K562 (cell line): ENCODE measurements around the gene FRMD5. TPM values are rescaled to one million over a fixed set of nuclear protein-coding genes. Genes with fewer than 3 reads are reported as not detected.

ENCODE experiments used
- ATAC-seq: fragments of 200-7000 bp; cut with Tn5 transposase; 3 replicates; pipeline ENCODE4 v1.9.1; 2020; ENCODE audit warnings: moderate library complexity
- BruUV-seq: library from RNA; stranded (reverse); fragments of 400-500 nt; replicated peaks from 2 replicates; lab custom pipeline; 2021; lab: Mats Ljungman, UMichigan
- CTCF ChIA-PET: fragments of 300-600 bp; formaldehyde crosslinking; extraction: SDS; loops from one replicate; lab custom pipeline; 2021; ENCODE audit warnings: low intra/inter-chr PET ratio; lab: Yijun Ruan, JAX
- POLR2A ChIA-PET: fragments of 300-600, 350-650 bp; sonication (Branson Sonifier 250); formaldehyde crosslinking; extraction: SDS; loops from one replicate; lab custom pipeline; 2021; ENCODE audit warnings: antibody characterized with exemption, inconsistent platforms; lab: Yijun Ruan, JAX
- DNase-seq, 4 experiments: peaks; one replicate each; pipeline versions ENCODE4 v3.0.0 to v3.0.0-alpha.2; 2011 to 2018; ENCODE audit warnings: low spot score in 3 of 4, mixed read lengths in 3 of 4; ENCODE audit errors: extremely low read depth in 1 of 4
- FAIRE-seq: peaks from 2 replicates; lab custom pipeline; 2011; peaks lifted over from hg19 to GRCh38; lab: Jason Lieb, UNC
- H2AFZ ChIP-seq: 2 replicates; pipeline ENCODE4 v1.6.0; 2011; ENCODE audit warnings: low read depth, low read length, control low read depth, inconsistent platforms
- H3K27ac ChIP-seq: fragments of 200-600 bp; 3 replicates; pipeline ENCODE4 v1.8.0; 2011; ENCODE audit warnings: low read depth, mild to moderate bottlenecking, control low read depth, inconsistent platforms, low read length, moderate library complexity, mixed read lengths; ENCODE audit errors: extremely low read depth
- H3K27me3 ChIP-seq, 2 experiments: fragments of 300-600 bp in 1 of 2; 2 replicates in 1 of 2; 3 replicates in 1 of 2; pipeline versions ENCODE4 v1.6.0 to v1.8.0; 2011; ENCODE audit warnings: inconsistent platforms in 2 of 2, low read length in 2 of 2, mild to moderate bottlenecking in 1 of 2, mixed read lengths in 1 of 2, moderate library complexity in 1 of 2; ENCODE audit not compliant: control insufficient read depth in 2 of 2, insufficient read depth in 2 of 2
- H3K36me3 ChIP-seq: fragments of 300-600 bp; 3 replicates; pipeline ENCODE4 v1.8.0; 2011; ENCODE audit warnings: mild to moderate bottlenecking, low read length, inconsistent platforms; ENCODE audit not compliant: control insufficient read depth, insufficient read depth
- H3K4me1 ChIP-seq, 2 experiments: fragments of 200-600 bp in 1 of 2; replicated peaks in 1 of 2; 2 replicates in 1 of 2; 3 replicates in 1 of 2; pipeline versions ENCODE4 v1.5.1 to v1.8.0; 2011; ENCODE audit warnings: inconsistent platforms in 2 of 2, low read length in 2 of 2, mild to moderate bottlenecking in 1 of 2, mixed read lengths in 1 of 2, moderate library complexity in 1 of 2; ENCODE audit not compliant: control insufficient read depth in 2 of 2, insufficient read depth in 2 of 2
- H3K4me2 ChIP-seq: 2 replicates; pipeline ENCODE4 v1.6.1; 2011; ENCODE audit warnings: low read length, control low read depth, inconsistent platforms, mixed read lengths; ENCODE audit not compliant: insufficient read depth
- H3K4me3 ChIP-seq: fragments of 200-600 bp; sonication (generic), shearing (Covaris generic); 2 replicates; pipeline ENCODE4 v1.5.1; 2016; ENCODE audit warnings: control low read depth, inconsistent platforms
- H3K79me2 ChIP-seq: fragments of 200-600 bp; 3 replicates; pipeline ENCODE4 v1.8.0; 2011; ENCODE audit warnings: low read length, inconsistent platforms; ENCODE audit not compliant: control insufficient read depth, insufficient read depth
- H3K9ac ChIP-seq, 2 experiments: 2 replicates each; pipeline versions ENCODE4 v1.6.0 to v1.6.1; 2011; ENCODE audit warnings: low read depth in 2 of 2, low read length in 2 of 2, control low read depth in 1 of 2, inconsistent platforms in 1 of 2, mild to moderate bottlenecking in 1 of 2, mixed read lengths in 1 of 2; ENCODE audit not compliant: insufficient read depth in 1 of 2
- H3K9me1 ChIP-seq: one replicate; pipeline ENCODE4 v1.6.0; 2011; ENCODE audit warnings: inconsistent platforms, mild to moderate bottlenecking, low read length, moderate library complexity; ENCODE audit not compliant: control insufficient read depth, insufficient read depth
- H3K9me3 ChIP-seq: replicated peaks from 2 replicates; pipeline ENCODE4 v1.5.1; 2011; ENCODE audit warnings: low read depth, low read length, inconsistent platforms; ENCODE audit not compliant: control insufficient read depth, insufficient read depth
- H4K20me1 ChIP-seq: replicated peaks from 2 replicates; pipeline ENCODE4 v1.6.1; 2011; ENCODE audit warnings: low read length, inconsistent platforms, mixed read lengths; ENCODE audit not compliant: control insufficient read depth, insufficient read depth
- CCNT2 ChIP-seq: IDR thresholded peaks from 2 replicates; pipeline ENCODE4 v1.6.1; 2011; ENCODE audit warnings: borderline replicate concordance, low read depth, mild to moderate bottlenecking, moderate library complexity, mixed read lengths, low read length; ENCODE audit not compliant: insufficient read length; ENCODE audit errors: extremely low read depth
- CREM ChIP-seq: IDR thresholded peaks from 2 replicates; pipeline ENCODE4 v1.6.1; 2014; ENCODE audit warnings: antibody characterized with exemption, low read depth
- MTA1 ChIP-seq: fragments of 450-650 bp; IDR thresholded peaks from 2 replicates; pipeline ENCODE4 v1.6.1; 2017; ENCODE audit warnings: borderline replicate concordance
- NFRKB ChIP-seq: fragments of 450-650 bp; IDR thresholded peaks from 2 replicates; pipeline ENCODE4 v1.6.1; 2016; ENCODE audit warnings: low read depth
- PHF20 ChIP-seq: fragments of 450-650 bp; IDR thresholded peaks from 2 replicates; pipeline ENCODE4 v1.6.1; 2018; ENCODE audit not compliant: partially characterized antibody
- ZNF274 ChIP-seq: IDR thresholded peaks from 2 replicates; pipeline ENCODE4 v1.6.1; 2011; ENCODE audit warnings: low read depth, mild to moderate bottlenecking, low read length, moderate library complexity, borderline replicate concordance
- WGBS: fragments of 100-300 bp; shearing (Covaris generic); methylation state at CpG from one replicate; pipeline ENCODE4 v1.1.6; 2016; ENCODE audit warnings: low coverage, mixed read lengths; ENCODE audit not compliant: insufficient coverage; ENCODE audit errors: missing lambda C conversion rate; 5-methylcytosine and 5-hydroxymethylcytosine counted together
- in situ Hi-C: fragments of 300-500 bp; cut with MboI; formaldehyde crosslinking; loops from 4 replicates; pipeline ENCODE4 v1.15.0; 2018; ENCODE audit warnings: inconsistent platforms, mixed read lengths
- intact Hi-C: fragments of 100-400 bp; cut with micrococcal nuclease; formaldehyde crosslinking; loops from 2 replicates; pipeline ENCODE4 v1.14.2; 2022
- polyA plus RNA-seq, 8 experiments: library from polyadenylated mRNA; depleted of rRNA in 4 of 8; stranded (reverse) in 5 of 8; unstranded in 3 of 8; fragments of >200 nt; fragmentation: Nextera tagmentation in 2 of 8; fragmentation: Illumina TruSeq in 1 of 8; extraction: Ambion mirVana in 2 of 8; extraction: Trizol in 1 of 8; gene quantifications; 2 replicates each; pipeline versions ENCODE4 v1.2.1 to v1.2.3, GENCODE V29; 2011 to 2014; ENCODE audit warnings: inconsistent platforms in 1 of 8, missing spikeins in 1 of 8
- total RNA-seq, 7 experiments: library from RNA; depleted of rRNA in 6 of 7; stranded (reverse); fragments of >200 nt in 6 of 7; fragmentation: Illumina TruSeq in 2 of 7; extraction: Trizol in 2 of 7; gene quantifications; 2 replicates each; pipeline versions ENCODE4 v1.2.1 to v1.2.3, GENCODE V29; 2011 to 2021; ENCODE audit warnings: low replicate concordance in 1 of 7
- TF ChIP-seq, protein P1 (sequence below): fragments of 250-450 bp; sonication (Bioruptor Pico); IDR thresholded peaks from 2 replicates; pipeline ENCODE4 v1.9.0; 2021; ENCODE audit warnings: mild to moderate bottlenecking
- TF ChIP-seq, protein P2 (sequence below): fragments of 250-450 bp; sonication (Bioruptor Pico); IDR thresholded peaks from 2 replicates; pipeline ENCODE4 v1.4.0; 2020
- TF ChIP-seq, protein P3 (sequence below): sonication (generic); formaldehyde crosslinking; IDR thresholded peaks from 2 replicates; pipeline ENCODE4 v1.5.0; 2020; ENCODE audit warnings: missing genetic modification reagents

Gene FRMD5
- total and polyA plus RNA-seq, 9 of the 15 experiments (the other 6 are each of a cell fraction or from before 2014, with no cell fraction given) = 0.13 to 0.38 TPM; not detected in 7

GRCh38 chr15:43948691-43949325, 246.3 kb downstream of the FRMD5 start:
- Histone ChIP-seq H3K36me3 (no peaks in the 10 kb centered on the region), H3K79me2 (no peaks in the 10 kb centered on the region), H3K9me3 (no peaks in the 10 kb centered on the region), H3K4me3 (no peak overlapping the region), H3K9ac (no peak overlapping the region), H3K27me3 (peaks cover 7 to 20% of the 10 kb centered on the region in 2 experiments; a peak in 4 of 5 replicates), H3K27ac (no peak overlapping the region), H2AFZ (no peak overlapping the region), H3K9me1 (peaks cover 3% of the 10 kb centered on the region), H4K20me1 (no peaks in the 10 kb centered on the region), H3K4me1 (no peaks in the 10 kb centered on the region), H3K4me2 (no peak overlapping the region)
- no peak for TF ChIP-seq PHF20
- TF ChIP-seq ZNF274 = no peak
- TF ChIP-seq, protein P1, sequence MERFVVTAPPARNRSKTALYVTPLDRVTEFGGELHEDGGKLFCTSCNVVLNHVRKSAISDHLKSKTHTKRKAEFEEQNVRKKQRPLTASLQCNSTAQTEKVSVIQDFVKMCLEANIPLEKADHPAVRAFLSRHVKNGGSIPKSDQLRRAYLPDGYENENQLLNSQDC (CRISPR knock-in tag) = no peak
- TF ChIP-seq MTA1 = no peak
- WGBS = 0% methylated on average over 1 of the region's 1 CpG
- ATAC-seq (no peak), DNase-seq (no peak), FAIRE-seq (no peak)
- intact Hi-C loops (no loop called here), in situ Hi-C loops (no loop called here)
- BruUV-seq = no TSS peak
- ChIA-PET CTCF (no interaction called here), POLR2A (interaction anchor here (0.5 kb wide), 1 partner anchor 225 kb away, joined by 3 read pairs; no protein-coding TSS in a partner anchor)

DNA sequence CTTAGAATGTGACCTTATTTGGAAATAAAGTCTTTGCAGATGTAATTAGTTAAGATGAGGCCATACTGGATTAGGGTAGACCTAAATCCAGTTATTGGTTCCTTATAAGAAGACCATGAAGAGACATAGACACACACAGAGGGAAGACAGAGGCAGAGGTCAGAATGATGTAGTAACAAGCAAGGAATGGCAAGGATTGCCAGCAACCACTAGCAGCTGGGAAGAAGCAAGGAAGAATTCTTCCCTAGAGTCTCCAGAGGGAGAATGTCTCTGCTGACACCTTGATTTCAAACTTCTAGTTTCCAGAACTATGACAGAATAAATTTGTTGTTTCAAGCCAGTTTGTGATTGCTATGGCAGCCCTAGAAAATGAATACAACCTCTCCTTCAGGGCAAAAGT, 251.6 kb downstream of the FRMD5 start:
- Histone ChIP-seq H3K4me1 (no peaks in the 10 kb centered on the region), H3K27ac (no peak overlapping the region), H3K4me3 (no peak overlapping the region), H3K27me3 (peaks cover 9 to 17% of the 10 kb centered on the region in 2 experiments; a peak in 4 of 5 replicates), H3K9me3 (no peaks in the 10 kb centered on the region), H3K9me1 (no peaks in the 10 kb centered on the region), H3K4me2 (no peak overlapping the region), H3K79me2 (no peaks in the 10 kb centered on the region), H4K20me1 (no peaks in the 10 kb centered on the region), H3K9ac (no peak overlapping the region), H3K36me3 (no peaks in the 10 kb centered on the region), H2AFZ (no peak overlapping the region)
- ChIA-PET POLR2A (no interaction called here), CTCF (no interaction called here)
- in situ Hi-C loops (no loop called here), intact Hi-C loops (no loop called here)
- no peak for FAIRE-seq
- ATAC-seq = no peak
- DNase-seq = no peak
- no TSS peak for BruUV-seq
- TF ChIP-seq, protein P2, sequence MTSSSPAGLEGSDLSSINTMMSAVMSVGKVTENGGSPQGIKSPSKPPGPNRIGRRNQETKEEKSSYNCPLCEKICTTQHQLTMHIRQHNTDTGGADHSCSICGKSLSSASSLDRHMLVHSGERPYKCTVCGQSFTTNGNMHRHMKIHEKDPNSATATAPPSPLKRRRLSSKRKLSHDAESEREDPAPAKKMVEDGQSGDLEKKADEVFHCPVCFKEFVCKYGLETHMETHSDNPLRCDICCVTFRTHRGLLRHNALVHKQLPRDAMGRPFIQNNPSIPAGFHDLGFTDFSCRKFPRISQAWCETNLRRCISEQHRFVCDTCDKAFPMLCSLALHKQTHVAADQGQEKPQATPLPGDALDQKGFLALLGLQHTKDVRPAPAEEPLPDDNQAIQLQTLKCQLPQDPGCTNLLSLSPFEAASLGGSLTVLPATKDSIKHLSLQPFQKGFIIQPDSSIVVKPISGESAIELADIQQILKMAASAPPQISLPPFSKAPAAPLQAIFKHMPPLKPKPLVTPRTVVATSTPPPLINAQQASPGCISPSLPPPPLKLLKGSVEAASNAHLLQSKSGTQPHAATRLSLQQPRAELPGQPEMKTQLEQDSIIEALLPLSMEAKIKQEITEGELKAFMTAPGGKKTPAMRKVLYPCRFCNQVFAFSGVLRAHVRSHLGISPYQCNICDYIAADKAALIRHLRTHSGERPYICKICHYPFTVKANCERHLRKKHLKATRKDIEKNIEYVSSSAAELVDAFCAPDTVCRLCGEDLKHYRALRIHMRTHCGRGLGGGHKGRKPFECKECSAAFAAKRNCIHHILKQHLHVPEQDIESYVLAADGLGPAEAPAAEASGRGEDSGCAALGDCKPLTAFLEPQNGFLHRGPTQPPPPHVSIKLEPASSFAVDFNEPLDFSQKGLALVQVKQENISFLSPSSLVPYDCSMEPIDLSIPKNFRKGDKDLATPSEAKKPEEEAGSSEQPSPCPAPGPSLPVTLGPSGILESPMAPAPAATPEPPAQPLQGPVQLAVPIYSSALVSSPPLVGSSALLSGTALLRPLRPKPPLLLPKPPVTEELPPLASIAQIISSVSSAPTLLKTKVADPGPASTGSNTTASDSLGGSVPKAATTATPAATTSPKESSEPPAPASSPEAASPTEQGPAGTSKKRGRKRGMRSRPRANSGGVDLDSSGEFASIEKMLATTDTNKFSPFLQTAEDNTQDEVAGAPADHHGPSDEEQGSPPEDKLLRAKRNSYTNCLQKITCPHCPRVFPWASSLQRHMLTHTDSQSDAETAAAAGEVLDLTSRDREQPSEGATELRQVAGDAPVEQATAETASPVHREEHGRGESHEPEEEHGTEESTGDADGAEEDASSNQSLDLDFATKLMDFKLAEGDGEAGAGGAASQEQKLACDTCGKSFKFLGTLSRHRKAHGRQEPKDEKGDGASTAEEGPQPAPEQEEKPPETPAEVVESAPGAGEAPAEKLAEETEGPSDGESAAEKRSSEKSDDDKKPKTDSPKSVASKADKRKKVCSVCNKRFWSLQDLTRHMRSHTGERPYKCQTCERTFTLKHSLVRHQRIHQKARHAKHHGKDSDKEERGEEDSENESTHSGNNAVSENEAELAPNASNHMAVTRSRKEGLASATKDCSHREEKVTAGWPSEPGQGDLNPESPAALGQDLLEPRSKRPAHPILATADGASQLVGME (CRISPR knock-in tag) = no peak
- TF ChIP-seq, protein P3, sequence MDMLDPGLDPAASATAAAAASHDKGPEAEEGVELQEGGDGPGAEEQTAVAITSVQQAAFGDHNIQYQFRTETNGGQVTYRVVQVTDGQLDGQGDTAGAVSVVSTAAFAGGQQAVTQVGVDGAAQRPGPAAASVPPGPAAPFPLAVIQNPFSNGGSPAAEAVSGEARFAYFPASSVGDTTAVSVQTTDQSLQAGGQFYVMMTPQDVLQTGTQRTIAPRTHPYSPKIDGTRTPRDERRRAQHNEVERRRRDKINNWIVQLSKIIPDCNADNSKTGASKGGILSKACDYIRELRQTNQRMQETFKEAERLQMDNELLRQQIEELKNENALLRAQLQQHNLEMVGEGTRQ (CRISPR knock-in tag) = no peak
- no peak for TF ChIP-seq CREM
- TF ChIP-seq NFRKB = no peak
- no peak for TF ChIP-seq CCNT2
